HAP-1 (cell line): ENCODE results near the gene POT1.
A peak's percentile ranks its signal among the peaks of the same experiment; 100 is the strongest.

Experiments
- DNase-seq, 2 experiments: peaks; one replicate each; pipeline ENCODE4 v3.0.0-alpha.2; 2016 to 2020; ENCODE audit warnings: low spot score in 2 of 2
- H3K27me3 ChIP-seq: fragments of 250-450 bp; sonication (Bioruptor Pico); 2 replicates; pipeline ENCODE4 v1.5.1; 2020; ENCODE audit warnings: low read depth, mild to moderate bottlenecking, moderate library complexity
- H3K36me3 ChIP-seq: fragments of 250-450 bp; sonication (Bioruptor Pico); replicated peaks from 2 replicates; pipeline ENCODE4 v1.5.1; 2020; ENCODE audit warnings: mild to moderate bottlenecking
- H3K4me1 ChIP-seq: fragments of 250-450 bp; sonication (Bioruptor Pico); 2 replicates; pipeline ENCODE4 v1.5.1; 2020; ENCODE audit warnings: mild to moderate bottlenecking
- H3K4me3 ChIP-seq: fragments of 250-450 bp; sonication (Bioruptor Pico); 2 replicates; pipeline ENCODE4 v1.5.1; 2020; ENCODE audit warnings: mild to moderate bottlenecking, moderate library complexity
- H3K9me3 ChIP-seq: fragments of 250-450 bp; sonication (Bioruptor Pico); 2 replicates; pipeline ENCODE4 v1.5.1; 2020; ENCODE audit warnings: mild to moderate bottlenecking, moderate library complexity
- in situ Hi-C: fragments of 300-500 bp; cut with MboI; formaldehyde crosslinking; loops from 3 replicates; pipeline ENCODE4 v1.14.3; 2020; ENCODE audit warnings: low sequenced_read_pairs, inconsistent platforms, mixed read lengths

The POT1 gene

DNA sequence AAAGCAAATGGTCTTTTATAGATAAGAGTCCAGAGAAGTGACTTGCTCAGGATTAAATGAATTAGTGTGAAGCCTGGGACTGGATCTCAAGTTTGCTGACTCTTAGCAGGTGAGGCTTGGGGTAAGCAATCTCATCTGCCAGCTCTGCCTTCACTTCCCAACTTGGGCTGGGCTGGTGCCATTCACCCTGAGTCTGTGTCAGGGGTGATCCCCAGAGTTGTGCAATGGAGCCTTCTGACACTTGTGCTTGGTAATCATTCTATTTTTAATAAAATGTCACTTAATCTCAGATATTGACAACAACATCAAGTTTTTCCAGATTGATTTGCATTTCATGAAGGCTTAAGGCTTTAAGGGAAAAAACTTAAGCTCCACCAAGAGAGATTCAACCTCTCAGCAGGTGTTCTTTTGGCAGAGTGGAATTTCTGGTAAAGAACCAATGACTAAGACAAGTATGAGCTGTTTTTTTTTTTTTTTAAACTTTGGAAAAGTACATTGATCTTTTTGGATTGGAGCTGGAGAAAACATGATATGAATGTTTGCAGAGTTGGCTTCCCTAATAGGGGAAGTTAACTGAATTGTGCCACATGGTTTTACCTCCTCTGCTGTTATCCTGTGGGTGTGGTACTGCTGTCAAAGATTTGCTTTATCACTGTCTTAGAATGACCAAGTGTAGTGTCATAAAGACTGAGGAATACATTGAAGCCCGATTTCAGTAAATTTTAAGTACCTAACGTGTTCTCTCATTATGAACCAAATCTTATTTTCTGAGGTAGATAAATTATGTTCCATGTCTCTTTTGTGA is 115.4 kb downstream of the POT1 start:
- DNase-seq: no peak
- H3K9me3 ChIP-seq: no peaks in the 10 kb centered on the region
- H3K36me3 ChIP-seq: no peaks in the 10 kb centered on the region
- in situ Hi-C loops: no loop called here
- no peak overlapping the region for H3K4me3 ChIP-seq
- no peaks in the 10 kb centered on the region for H3K27me3 ChIP-seq
- peaks cover 18% of the 10 kb centered on the region for H3K4me1 ChIP-seq

DNA sequence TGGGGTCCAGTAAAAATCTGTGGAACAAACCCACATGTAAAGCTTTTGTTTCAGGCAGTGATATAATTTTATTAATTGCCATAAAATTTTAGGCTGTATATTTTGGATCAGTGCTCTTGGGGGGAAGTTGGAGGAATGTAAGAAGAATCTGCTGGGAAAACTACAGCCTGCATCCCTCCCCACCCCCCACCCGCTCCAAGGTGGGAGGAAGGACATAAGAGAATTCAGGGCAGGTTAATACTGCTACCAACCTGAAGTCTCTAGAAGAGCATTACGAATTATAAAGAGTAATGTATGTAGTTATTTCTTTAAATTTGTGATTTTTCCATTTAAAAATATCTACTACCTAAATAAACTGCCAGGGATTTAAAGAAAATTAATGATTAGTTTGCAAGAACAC is 116.9 kb downstream of the POT1 start:
- peaks cover 29% of the 10 kb centered on the region for H3K4me1 ChIP-seq
- no peaks in the 10 kb centered on the region for H3K9me3 ChIP-seq
- H3K27me3 ChIP-seq: no peaks in the 10 kb centered on the region
- DNase-seq: no peak
- in situ Hi-C loops: no loop called here
- H3K36me3 ChIP-seq: no peaks in the 10 kb centered on the region
- no peak overlapping the region for H3K4me3 ChIP-seq

DNA sequence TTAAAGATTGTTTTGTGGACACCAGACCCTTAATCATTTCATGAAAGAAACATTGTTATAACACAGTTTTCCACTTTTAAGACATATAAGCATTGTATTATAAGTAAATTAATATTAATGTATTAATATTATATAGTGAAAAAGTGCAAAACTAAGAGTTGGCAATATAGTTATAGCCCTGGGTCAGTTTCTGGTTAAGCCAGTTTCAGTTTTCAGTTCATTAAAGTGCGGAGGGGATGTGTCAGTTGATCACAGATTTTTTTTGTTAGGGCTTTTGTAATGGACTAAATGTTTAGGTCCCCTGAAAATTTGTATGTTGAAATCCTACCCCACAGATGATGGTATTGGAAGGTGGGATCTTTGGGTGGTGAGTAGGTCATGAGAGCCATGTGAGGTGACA is 118.3 kb downstream of the POT1 start:
- in situ Hi-C loops: no loop called here
- Histone ChIP-seq H3K36me3 (no peaks in the 10 kb centered on the region), H3K27me3 (no peaks in the 10 kb centered on the region), H3K4me1 (peaks cover 30% of the 10 kb centered on the region), H3K9me3 (no peaks in the 10 kb centered on the region), H3K4me3 (no peak overlapping the region)
- no peak for DNase-seq

DNA sequence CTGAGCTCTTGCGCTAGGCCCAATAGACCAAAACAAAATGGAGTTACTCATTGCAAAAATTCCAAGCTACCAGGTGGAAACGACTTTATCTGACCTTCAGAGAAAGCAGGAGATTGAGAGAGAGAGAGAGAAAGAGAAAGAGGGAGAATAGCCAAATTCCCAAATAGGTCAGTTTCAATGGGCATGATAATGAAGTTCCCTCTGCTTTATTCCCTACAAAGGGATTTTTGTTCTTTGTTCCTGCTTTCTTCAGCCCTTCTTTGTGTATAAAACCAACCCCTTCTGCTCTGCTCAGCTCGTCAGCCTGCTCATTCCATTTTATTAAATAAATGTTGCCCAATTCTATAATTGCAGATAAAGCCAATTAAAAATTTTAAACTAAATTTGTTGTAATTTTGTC is 119.0 kb downstream of the POT1 start:
- H3K9me3 ChIP-seq: no peaks in the 10 kb centered on the region
- no peaks in the 10 kb centered on the region for H3K27me3 ChIP-seq
- no peaks in the 10 kb centered on the region for H3K36me3 ChIP-seq
- peaks cover 30% of the 10 kb centered on the region for H3K4me1 ChIP-seq
- DNase-seq: peak in 1 of 2 experiments; percentile 77
- in situ Hi-C loops: no loop called here
- H3K4me3 ChIP-seq: no peak overlapping the region

DNA sequence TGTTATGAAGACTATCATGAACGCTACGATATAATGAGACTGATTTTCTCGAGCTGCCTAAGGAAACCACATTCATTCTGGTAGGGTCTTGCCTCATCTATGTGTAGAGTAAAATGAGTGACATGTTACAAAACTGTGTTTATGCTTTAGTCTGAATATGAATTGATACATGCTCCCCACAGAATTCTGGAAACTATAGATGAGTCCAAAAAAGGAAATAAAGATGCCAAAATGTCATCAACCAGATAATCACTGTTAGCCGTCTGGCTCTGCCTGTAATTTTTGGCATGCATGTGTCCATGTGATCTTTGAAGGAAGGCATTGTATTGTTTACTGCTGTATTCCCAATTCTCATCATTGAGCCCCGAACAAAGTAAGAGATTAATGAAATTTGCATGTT is 121.4 kb downstream of the POT1 start:
- in situ Hi-C loops: no loop called here
- Histone ChIP-seq H3K9me3 (no peaks in the 10 kb centered on the region), H3K4me1 (peaks cover 30% of the 10 kb centered on the region), H3K27me3 (no peaks in the 10 kb centered on the region), H3K4me3 (no peak overlapping the region), H3K36me3 (no peaks in the 10 kb centered on the region)
- DNase-seq: peak in 1 of 2 experiments; percentile 64

DNA sequence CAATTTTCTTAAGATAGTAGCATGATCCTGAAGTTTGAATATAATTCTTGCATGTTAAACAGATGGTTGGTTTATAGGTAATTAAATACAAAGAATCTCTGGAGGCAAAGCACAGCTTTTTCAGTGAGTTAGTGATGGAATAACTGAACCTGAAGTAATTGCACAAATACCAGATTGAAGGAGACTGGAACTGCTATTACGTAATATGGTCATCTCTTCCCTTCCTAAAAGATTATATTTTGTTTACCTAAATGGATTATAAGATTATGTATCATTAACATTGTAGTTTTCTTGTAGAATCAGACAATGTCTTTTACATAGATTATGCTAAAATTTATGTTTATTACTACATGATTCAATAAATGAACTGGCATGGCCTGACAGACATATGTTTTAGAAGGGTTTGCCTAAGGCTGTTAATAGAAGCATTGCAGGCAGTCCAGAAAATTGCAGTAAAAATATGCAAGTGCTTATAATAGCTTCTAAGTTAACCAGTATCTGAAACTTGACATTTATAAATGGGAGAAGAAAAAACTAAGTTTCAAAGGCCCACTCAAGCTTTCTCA is 128.2 kb downstream of the POT1 start:
- Histone ChIP-seq H3K9me3 (no peaks in the 10 kb centered on the region), H3K36me3 (no peaks in the 10 kb centered on the region), H3K4me1 (peaks cover 9% of the 10 kb centered on the region), H3K4me3 (no peak overlapping the region), H3K27me3 (no peaks in the 10 kb centered on the region)
- no peak for DNase-seq
- in situ Hi-C loops: no loop called here

DNA sequence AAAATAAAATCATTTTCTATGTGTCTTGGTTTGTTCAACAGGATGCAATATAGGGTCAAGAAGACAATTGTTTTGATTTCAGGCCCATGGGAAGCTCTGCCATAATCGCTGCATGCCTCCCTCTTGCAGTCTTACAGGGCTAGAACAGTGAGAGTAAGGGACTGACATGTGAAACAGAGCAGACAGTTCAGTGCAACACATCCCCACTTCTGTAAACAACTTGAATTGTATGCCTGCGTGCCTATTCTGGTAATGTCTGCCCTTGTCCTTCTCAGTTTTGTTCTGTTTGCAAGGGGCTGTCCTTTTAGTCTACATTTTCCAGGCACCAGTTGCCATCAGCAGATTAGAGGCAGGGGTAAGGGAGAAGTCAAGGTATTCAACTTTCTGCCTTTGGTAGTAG is 129.2 kb downstream of the POT1 start:
- Histone ChIP-seq H3K9me3 (no peaks in the 10 kb centered on the region), H3K4me1 (peaks cover 10% of the 10 kb centered on the region), H3K27me3 (no peaks in the 10 kb centered on the region), H3K36me3 (no peaks in the 10 kb centered on the region), H3K4me3 (no peak overlapping the region)
- no peak for DNase-seq
- in situ Hi-C loops: no loop called here

DNA sequence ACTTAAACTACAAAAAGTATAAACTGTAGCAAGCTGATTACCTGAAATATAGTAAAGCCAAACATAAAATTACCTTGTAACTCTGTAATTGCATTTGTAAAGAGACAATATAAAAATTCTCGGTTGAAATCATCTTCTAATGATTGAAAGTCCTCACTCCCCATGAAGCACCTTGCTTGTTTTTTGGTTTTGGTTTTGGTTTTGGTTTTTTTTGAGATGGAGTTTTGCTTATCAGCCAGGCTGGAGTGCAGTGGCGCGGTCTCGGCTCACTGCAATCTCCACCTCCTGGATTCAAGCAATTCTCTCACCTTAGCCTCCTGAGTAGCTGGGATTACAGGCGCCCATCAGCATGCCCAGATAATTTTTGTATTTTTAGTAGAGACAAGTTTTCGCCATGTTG is 130.2 kb downstream of the POT1 start:
- Histone ChIP-seq H3K9me3 (no peaks in the 10 kb centered on the region), H3K36me3 (no peaks in the 10 kb centered on the region), H3K4me3 (no peak overlapping the region), H3K4me1 (peaks cover 10% of the 10 kb centered on the region), H3K27me3 (no peaks in the 10 kb centered on the region)
- DNase-seq: no peak
- in situ Hi-C loops: no loop called here

DNA sequence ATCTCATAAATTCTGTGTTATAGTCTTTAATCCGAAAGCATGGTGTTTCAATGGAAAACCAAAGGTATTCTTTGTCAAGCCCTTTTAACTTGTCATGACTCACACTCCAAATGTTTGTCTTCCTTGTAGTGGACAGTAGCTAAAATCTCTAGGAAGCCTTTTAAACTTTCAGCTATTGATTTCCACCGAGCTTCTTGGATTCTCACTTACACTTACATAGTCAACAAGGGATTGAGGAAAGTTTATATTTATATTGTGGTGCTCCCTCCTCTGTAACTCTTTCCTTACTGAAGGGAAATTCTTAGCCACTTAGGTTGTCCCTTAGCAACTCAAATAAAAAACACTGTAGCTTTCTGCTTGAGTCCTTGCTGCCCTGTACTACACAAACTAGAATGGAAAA is 132.9 kb downstream of the POT1 start:
- Histone ChIP-seq H3K27me3 (no peaks in the 10 kb centered on the region), H3K4me3 (no peak overlapping the region), H3K9me3 (no peaks in the 10 kb centered on the region), H3K36me3 (no peaks in the 10 kb centered on the region), H3K4me1 (peaks cover 10% of the 10 kb centered on the region)
- in situ Hi-C loops: no loop called here
- DNase-seq: peak in 1 of 2 experiments; percentile 87

DNA sequence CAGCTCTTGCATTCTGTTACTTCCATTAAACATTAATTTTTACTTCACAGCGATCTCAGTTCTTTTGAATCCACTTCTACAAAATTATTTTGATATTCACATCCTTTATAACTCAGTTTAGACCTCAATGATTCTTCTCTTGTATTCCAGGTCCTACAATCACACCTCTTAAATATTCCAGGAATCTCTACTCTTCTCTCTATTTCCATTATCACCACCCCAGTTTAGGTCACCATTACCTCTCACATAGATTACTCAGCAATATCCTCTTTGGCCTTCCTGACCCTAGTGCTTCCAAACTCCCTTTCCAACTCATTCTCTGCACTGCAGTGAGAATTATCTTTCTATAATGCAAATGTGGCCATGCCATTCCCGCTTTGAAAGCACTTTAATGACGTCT is 136.9 kb downstream of the POT1 start:
- in situ Hi-C loops: no loop called here
- H3K9me3 ChIP-seq: no peaks in the 10 kb centered on the region

DNA sequence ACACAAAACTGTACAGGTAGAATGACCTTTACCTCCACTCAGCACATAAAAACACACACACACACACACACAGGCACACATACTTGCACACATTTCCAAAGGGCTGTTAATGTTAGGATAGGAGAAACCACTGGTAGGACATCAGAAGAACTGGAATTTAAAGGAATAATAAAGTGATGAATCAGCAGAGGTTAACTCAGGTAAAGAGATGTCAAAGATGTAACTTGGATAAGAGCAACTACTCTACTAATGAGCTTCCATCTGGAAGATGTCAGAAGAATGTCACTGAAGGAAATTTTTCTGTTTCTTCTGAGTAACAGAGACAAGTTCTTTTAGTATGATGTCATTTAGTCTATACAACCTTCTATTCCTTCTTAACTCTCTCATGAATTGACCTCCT is 137.6 kb downstream of the POT1 start:
- Histone ChIP-seq H3K9me3 (no peaks in the 10 kb centered on the region), H3K4me1 (peaks cover 7% of the 10 kb centered on the region), H3K27me3 (no peaks in the 10 kb centered on the region), H3K4me3 (no peak overlapping the region), H3K36me3 (no peaks in the 10 kb centered on the region)
- DNase-seq: no peak
- in situ Hi-C loops: no loop called here

More for the DNA sequence above, 136.9 kb downstream of the POT1 start:
- H3K27me3 ChIP-seq: no peaks in the 10 kb centered on the region
- DNase-seq: no peak
- H3K4me3 ChIP-seq: no peak overlapping the region
- H3K4me1 ChIP-seq: peaks cover 10% of the 10 kb centered on the region
- no peaks in the 10 kb centered on the region for H3K36me3 ChIP-seq

DNA sequence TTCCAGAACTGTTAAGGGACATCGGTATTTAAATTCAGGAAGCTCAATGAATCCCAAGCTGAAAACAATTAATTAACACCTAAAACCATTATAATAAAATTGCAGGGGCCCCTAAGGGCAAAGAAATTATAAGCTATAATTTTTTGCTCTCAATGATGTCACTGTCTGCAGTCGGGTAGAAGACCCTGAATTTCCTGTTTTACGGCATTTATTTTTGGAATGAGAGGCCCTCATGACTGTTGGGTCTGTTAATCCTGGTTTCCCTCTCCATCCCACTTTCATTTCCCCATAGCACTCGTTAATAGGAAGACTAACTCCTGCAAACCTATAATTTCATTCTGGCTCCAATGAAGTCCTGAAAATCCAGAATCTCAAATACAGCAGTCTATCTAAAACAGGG is 138.2 kb downstream of the POT1 start:
- in situ Hi-C loops: no loop called here
- DNase-seq: no peak
- Histone ChIP-seq H3K4me1 (peaks cover 1% of the 10 kb centered on the region), H3K9me3 (no peaks in the 10 kb centered on the region), H3K4me3 (no peak overlapping the region), H3K36me3 (no peaks in the 10 kb centered on the region), H3K27me3 (no peaks in the 10 kb centered on the region)

DNA sequence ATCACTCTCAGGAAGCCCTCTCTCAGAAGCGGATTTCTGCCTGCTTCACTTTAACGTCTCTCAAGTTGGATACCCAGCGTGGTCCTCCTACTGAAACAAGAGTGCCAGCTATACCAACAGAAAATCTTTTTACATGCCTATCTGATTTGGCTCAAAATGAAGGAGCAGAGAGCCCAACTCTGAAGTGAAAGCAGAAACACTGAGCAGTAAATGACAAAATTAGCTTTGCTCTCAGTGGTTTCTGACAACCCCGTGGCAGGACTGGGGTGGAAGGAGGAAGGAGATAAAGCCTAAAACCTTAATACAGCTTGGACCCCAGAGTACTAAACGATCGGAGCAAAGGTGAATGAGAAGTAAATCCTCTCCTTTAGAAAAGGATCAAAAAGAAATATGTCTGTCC is 139.0 kb downstream of the POT1 start:
- DNase-seq: no peak
- Histone ChIP-seq H3K36me3 (no peaks in the 10 kb centered on the region), H3K27me3 (no peaks in the 10 kb centered on the region), H3K4me3 (no peak overlapping the region), H3K4me1 (no peaks in the 10 kb centered on the region), H3K9me3 (no peaks in the 10 kb centered on the region)
- in situ Hi-C loops: no loop called here

DNA sequence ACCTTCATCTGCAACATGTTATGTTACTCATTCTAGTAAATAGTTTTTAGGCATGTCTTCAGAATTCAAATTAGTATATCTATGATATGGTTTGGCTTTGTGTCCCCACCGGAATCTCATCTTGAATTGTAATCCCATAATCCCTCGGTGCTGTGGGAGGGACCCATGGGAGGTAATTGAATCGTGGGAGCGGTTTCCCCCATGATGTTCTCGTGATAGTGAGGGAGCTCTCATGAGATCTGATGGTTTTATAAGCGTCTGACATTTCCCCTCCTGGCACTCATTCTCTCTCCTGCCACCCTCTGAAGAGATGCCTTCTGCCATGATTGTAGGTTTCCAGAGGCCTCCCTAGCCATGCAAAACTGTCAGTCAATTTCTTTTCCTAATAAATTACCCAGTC is 143.6 kb downstream of the POT1 start:
- Histone ChIP-seq H3K27me3 (no peaks in the 10 kb centered on the region), H3K4me3 (no peak overlapping the region), H3K4me1 (no peaks in the 10 kb centered on the region), H3K36me3 (no peaks in the 10 kb centered on the region), H3K9me3 (no peaks in the 10 kb centered on the region)
- no peak for DNase-seq
- in situ Hi-C loops: loop anchor here (10.0 kb wide), 1 partner anchor 621 kb away; no protein-coding TSS in a partner anchor
